ENCODE measurements around the gene ALX4. TPM values are rescaled to one million over a fixed set of nuclear protein-coding genes. Genes with fewer than 3 reads are reported as not detected.

The ALX4 gene
- total RNA-seq, 2 donors from 2014 or later: 0.17 to 0.36 TPM

DNA sequence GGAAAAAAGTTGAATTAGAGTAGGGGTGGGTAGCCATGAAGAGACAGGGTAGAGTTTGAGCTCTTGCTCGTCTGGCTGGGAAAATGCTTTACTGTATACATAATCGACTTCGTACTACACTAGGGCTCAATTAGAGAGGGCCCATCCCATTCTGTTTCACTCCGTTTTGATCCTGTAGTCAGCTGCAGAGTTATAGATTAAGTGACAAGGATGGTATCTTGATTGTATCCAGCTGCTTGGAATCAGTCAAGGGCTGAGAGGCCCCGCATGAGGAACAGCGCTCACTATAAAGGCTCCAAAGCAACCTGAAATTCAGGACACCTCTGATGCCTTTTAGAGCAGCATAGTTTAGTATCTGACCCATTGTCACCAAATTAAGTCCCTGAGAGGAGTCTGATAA lies 81.6 kb downstream of the ALX4 start:
- 77% methylated on average over 6 of the region's 6 CpGs for WGBS
- DNase-seq (ENCODE audit: low spot score): no peak
- Histone ChIP-seq H3K4me1 (replicated peaks) (no peaks in the 10 kb centered on the region), H3K9me3 (no peaks in the 10 kb centered on the region), H3K36me3 (no peaks in the 10 kb centered on the region), H3K27me3 (replicated peaks; ENCODE audit: insufficient read depth) (no peaks in the 10 kb centered on the region), H3K4me3 (no peak overlapping the region), H3K27ac (no peak overlapping the region)
- TF ChIP-seq POLR2A (IDR thresholded peaks at IDR 0.05) (no peak), CTCF (IDR thresholded peaks at IDR 0.05) (no peak), POLR2AphosphoS5 (IDR thresholded peaks at IDR 0.05) (no peak)
- intact Hi-C loops (cut with DNase I): no loop called here

DNA sequence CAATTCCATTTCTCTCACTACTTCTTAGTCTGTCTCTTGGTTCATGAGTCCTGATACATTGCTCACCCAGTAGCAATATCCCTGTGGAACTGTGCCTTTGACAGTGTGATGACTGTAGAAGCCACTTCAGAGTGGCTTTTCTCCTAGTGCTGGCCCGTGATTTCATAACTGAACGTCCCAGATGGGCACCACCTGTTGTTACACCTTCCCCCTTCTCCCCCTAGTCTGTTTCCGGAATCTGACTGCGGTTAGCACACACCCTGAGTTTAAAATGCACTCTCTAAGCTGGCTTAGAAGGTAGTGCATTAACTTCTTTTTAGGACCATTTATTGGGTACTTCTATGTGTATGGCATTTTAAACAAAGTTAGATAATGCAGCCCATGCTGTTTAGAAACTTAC lies 83.0 kb downstream of the ALX4 start:
- Histone ChIP-seq H3K36me3 (no peaks in the 10 kb centered on the region), H3K27ac (no peak overlapping the region), H3K4me3 (no peak overlapping the region), H3K9me3 (no peaks in the 10 kb centered on the region), H3K27me3 (replicated peaks; ENCODE audit: insufficient read depth) (no peaks in the 10 kb centered on the region), H3K4me1 (replicated peaks) (no peaks in the 10 kb centered on the region)
- WGBS: 61% methylated on average over 4 of the region's 4 CpGs
- intact Hi-C loops (cut with DNase I): no loop called here
- DNase-seq (ENCODE audit: low spot score): no peak
- TF ChIP-seq POLR2AphosphoS5 (IDR thresholded peaks at IDR 0.05) (no peak), POLR2A (IDR thresholded peaks at IDR 0.05) (no peak), CTCF (IDR thresholded peaks at IDR 0.05) (no peak)

GRCh38 chr11:44226490-44226889 lies 83.4 kb downstream of the ALX4 start:
- DNase-seq (ENCODE audit: low spot score): no peak
- intact Hi-C loops (cut with DNase I): no loop called here
- Histone ChIP-seq H3K4me3 (no peak overlapping the region), H3K27me3 (replicated peaks; ENCODE audit: insufficient read depth) (no peaks in the 10 kb centered on the region), H3K9me3 (no peaks in the 10 kb centered on the region), H3K27ac (no peak overlapping the region), H3K36me3 (no peaks in the 10 kb centered on the region), H3K4me1 (replicated peaks) (no peaks in the 10 kb centered on the region)
- TF ChIP-seq POLR2AphosphoS5 (IDR thresholded peaks at IDR 0.05) (no peak), CTCF (IDR thresholded peaks at IDR 0.05) (no peak), POLR2A (IDR thresholded peaks at IDR 0.05) (no peak)
- WGBS: 69% methylated on average over 2 of the region's 2 CpGs

- WGBS: 89% methylated on average over 3 of the region's 3 CpGs
- TF ChIP-seq POLR2A (IDR thresholded peaks at IDR 0.05) (no peak), POLR2AphosphoS5 (IDR thresholded peaks at IDR 0.05) (no peak), CTCF (IDR thresholded peaks at IDR 0.05) (no peak)
- Histone ChIP-seq H3K9me3 (no peaks in the 10 kb centered on the region), H3K4me1 (replicated peaks) (no peaks in the 10 kb centered on the region), H3K27me3 (replicated peaks; ENCODE audit: insufficient read depth) (no peaks in the 10 kb centered on the region), H3K4me3 (no peak overlapping the region), H3K27ac (no peak overlapping the region), H3K36me3 (no peaks in the 10 kb centered on the region)
- no peak for DNase-seq (ENCODE audit: low spot score)
- intact Hi-C loops (cut with DNase I): no loop called here
Observed at GRCh38 chr11:44224867-44225501, 85.0 kb downstream of the ALX4 start.

DNA sequence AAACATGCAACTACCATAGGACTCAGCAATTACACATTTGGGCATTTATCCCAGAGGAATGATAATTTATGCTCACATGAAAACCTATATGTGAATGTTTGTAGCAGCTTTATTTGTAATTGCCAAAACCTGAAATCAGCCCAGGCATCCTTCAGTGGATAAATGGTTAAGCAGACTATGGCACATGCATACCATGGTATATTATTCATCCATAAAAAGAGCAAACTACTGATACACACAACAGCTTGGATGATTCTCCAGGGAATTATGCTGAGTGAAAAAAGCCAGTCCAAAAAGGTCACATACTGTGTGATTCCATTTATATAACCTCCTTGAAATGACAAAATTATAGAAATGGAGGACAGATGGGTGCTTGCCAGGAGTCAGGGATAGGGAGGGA lies 86.7 kb downstream of the ALX4 start:
- Histone ChIP-seq H3K27me3 (replicated peaks; ENCODE audit: insufficient read depth) (no peaks in the 10 kb centered on the region), H3K9me3 (no peaks in the 10 kb centered on the region), H3K4me3 (no peak overlapping the region), H3K4me1 (replicated peaks) (no peaks in the 10 kb centered on the region), H3K27ac (no peak overlapping the region), H3K36me3 (no peaks in the 10 kb centered on the region)
- intact Hi-C loops (cut with DNase I): no loop called here
- TF ChIP-seq POLR2A (IDR thresholded peaks at IDR 0.05): no peak
- no peak for TF ChIP-seq CTCF (IDR thresholded peaks at IDR 0.05)
- TF ChIP-seq POLR2AphosphoS5 (IDR thresholded peaks at IDR 0.05): no peak
- no peak for DNase-seq (ENCODE audit: low spot score)
